ENCODE measurements around the gene NXN.

DNA sequence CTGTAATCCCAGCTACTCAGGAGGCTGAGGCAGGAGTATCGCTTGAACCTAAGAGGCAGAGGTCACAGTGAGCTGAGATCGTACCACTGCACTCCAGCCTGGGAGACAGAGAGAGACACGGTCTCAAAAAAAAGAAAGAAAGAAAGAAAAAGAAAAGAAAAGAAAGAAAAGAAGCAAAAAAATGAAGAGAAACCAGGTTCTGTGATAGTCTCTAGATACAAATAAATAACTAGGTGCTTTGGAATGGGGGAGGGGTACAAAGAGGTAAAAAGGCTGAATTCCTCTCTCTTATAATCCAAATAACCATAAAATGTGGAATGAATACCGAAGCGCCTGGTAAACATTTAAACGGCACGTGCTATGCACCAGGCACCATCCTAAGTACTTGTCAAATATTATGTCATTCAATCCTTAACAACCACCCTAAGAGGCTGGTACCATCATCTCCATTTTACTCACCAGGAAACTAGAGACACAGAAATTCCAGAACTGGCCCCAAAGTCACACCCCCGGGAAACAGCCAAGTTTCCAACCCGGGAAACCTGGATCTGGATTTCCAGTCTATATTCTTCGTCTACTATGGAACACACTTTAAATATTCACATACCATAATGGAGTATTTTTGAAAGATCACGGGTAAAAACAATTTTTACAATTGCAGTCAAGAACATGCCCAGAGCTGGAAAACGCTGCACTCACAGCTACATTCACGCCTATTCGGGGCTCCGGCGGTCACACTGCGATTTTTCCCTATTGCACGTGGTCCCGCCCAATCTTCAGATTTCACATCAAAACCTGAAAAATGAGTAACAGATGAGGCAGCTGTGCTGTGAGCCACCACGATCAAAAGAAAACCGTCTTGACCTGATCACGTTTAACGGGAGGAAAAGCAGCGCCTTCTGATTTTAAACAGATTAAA, 10.5 kb downstream of the NXN start:
- TF ChIP-seq, protein P1, sequence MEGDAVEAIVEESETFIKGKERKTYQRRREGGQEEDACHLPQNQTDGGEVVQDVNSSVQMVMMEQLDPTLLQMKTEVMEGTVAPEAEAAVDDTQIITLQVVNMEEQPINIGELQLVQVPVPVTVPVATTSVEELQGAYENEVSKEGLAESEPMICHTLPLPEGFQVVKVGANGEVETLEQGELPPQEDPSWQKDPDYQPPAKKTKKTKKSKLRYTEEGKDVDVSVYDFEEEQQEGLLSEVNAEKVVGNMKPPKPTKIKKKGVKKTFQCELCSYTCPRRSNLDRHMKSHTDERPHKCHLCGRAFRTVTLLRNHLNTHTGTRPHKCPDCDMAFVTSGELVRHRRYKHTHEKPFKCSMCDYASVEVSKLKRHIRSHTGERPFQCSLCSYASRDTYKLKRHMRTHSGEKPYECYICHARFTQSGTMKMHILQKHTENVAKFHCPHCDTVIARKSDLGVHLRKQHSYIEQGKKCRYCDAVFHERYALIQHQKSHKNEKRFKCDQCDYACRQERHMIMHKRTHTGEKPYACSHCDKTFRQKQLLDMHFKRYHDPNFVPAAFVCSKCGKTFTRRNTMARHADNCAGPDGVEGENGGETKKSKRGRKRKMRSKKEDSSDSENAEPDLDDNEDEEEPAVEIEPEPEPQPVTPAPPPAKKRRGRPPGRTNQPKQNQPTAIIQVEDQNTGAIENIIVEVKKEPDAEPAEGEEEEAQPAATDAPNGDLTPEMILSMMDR (IDR thresholded peaks at IDR 0.05) = no peak
- TF ChIP-seq, protein P2, sequence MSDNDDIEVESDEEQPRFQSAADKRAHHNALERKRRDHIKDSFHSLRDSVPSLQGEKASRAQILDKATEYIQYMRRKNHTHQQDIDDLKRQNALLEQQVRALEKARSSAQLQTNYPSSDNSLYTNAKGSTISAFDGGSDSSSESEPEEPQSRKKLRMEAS (IDR thresholded peaks at IDR 0.05; ENCODE audit: low read depth) = no peak
- TF ChIP-seq FOXM1 (IDR thresholded peaks at IDR 0.05; ENCODE audit: low read depth) (no peak), JUND (IDR thresholded peaks at IDR 0.05) (no peak), TCF12 (IDR thresholded peaks at IDR 0.05) (no peak), RFX5 (IDR thresholded peaks at IDR 0.05; ENCODE audit: low read length) (no peak), GABPA (IDR thresholded peaks at IDR 0.05; ENCODE audit: low read depth) (no peak), POLR2AphosphoS5 (IDR thresholded peaks at IDR 0.05; ENCODE audit: low read depth, low read length) (no peak), TAF1 (IDR thresholded peaks at IDR 0.05; ENCODE audit: borderline replicate concordance, low read depth, low read length) (no peak)
- TF ChIP-seq, protein P3, sequence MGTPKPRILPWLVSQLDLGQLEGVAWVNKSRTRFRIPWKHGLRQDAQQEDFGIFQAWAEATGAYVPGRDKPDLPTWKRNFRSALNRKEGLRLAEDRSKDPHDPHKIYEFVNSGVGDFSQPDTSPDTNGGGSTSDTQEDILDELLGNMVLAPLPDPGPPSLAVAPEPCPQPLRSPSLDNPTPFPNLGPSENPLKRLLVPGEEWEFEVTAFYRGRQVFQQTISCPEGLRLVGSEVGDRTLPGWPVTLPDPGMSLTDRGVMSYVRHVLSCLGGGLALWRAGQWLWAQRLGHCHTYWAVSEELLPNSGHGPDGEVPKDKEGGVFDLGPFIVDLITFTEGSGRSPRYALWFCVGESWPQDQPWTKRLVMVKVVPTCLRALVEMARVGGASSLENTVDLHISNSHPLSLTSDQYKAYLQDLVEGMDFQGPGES (IDR thresholded peaks at IDR 0.05; ENCODE audit: low read depth, low read length) = no peak
